K562 (cell line): Measurements from ENCODE around the gene DAAM1.

Experiments
- BHLHE40 ChIP-seq: IDR thresholded peaks from 2 replicates; pipeline ENCODE4 v1.6.1; 2011; ENCODE audit warnings: low read length, improper control_type of control experiment
- CHD4 ChIP-seq: fragments of 200-600 bp; sonication (generic); IDR thresholded peaks from 3 replicates; pipeline ENCODE4 v1.6.1; 2012; ENCODE audit warnings: low read depth, mild to moderate bottlenecking, mixed read lengths, low read length, inconsistent platforms; ENCODE audit not compliant: insufficient read depth, insufficient replicate concordance, poor library complexity, severe bottlenecking
- EZH2 ChIP-seq: IDR thresholded peaks from 2 replicates; pipeline ENCODE4 v1.6.1; 2012; ENCODE audit warnings: low read depth, mild to moderate bottlenecking, inconsistent platforms, low read length, borderline replicate concordance
- HMG20B ChIP-seq: fragments of 250-450 bp; sonication (Bioruptor Pico); IDR thresholded peaks from 2 replicates; pipeline ENCODE4 v1.5.0; 2021; ENCODE audit warnings: mild to moderate bottlenecking
- IRF2 ChIP-seq: sonication (generic); formaldehyde crosslinking; IDR thresholded peaks from 2 replicates; pipeline ENCODE4 v1.8.1; 2022; ENCODE audit warnings: mild to moderate bottlenecking, missing genetic modification reagents
- POLR2AphosphoS5 ChIP-seq: IDR thresholded peaks from 2 replicates; pipeline ENCODE4 v1.6.1; 2011; ENCODE audit warnings: mild to moderate bottlenecking, low read depth, low read length, moderate library complexity; ENCODE audit not compliant: control insufficient read depth, insufficient read depth
- RBBP5 ChIP-seq: fragments of 200-600 bp; sonication (generic); IDR thresholded peaks from 2 replicates; pipeline ENCODE4 v1.6.1; 2012; ENCODE audit warnings: borderline replicate concordance, mild to moderate bottlenecking, low read length, control low read depth, inconsistent platforms; ENCODE audit not compliant: insufficient read depth, poor library complexity, severe bottlenecking
- RHOXF2B ChIP-seq: fragments of 250-450 bp; sonication (Bioruptor Pico); conservative IDR thresholded peaks from 2 replicates; pipeline ENCODE4 v1.5.1; 2021
- SNRNP70 ChIP-seq: fragments of 200-400 bp; formaldehyde crosslinking; optimal IDR thresholded peaks from 2 replicates; pipeline ENCODE3; 2017; ENCODE audit warnings: low read depth, low read length
- ZNF23 ChIP-seq: fragments of 250-450 bp; sonication (Bioruptor Pico); IDR thresholded peaks from 2 replicates; pipeline ENCODE4 v1.4.0; 2020; ENCODE audit warnings: mild to moderate bottlenecking
- ZNF384 ChIP-seq: IDR thresholded peaks from 2 replicates; pipeline ENCODE4 v1.6.1; 2012; ENCODE audit warnings: low read depth, low read length, improper control_type of control experiment
- TF ChIP-seq, protein P1 (sequence below): fragments of 450-650 bp; IDR thresholded peaks from 2 replicates; pipeline ENCODE4 v1.6.1; 2016; ENCODE audit warnings: mild to moderate bottlenecking
- TF ChIP-seq, protein P2 (sequence below), 3 experiments: IDR thresholded peaks in 2 of 3; conservative IDR thresholded peaks in 1 of 3; 2 replicates each; pipeline ENCODE4 v1.5.1; 2011 to 2012; ENCODE audit warnings: low read length in 3 of 3, mild to moderate bottlenecking in 3 of 3, control low read depth in 2 of 3, improper control_type of control experiment in 1 of 3, inconsistent platforms in 1 of 3, low read depth in 1 of 3, mixed read lengths in 1 of 3, moderate library complexity in 1 of 3; ENCODE audit not compliant: insufficient read depth in 2 of 3

DNA sequence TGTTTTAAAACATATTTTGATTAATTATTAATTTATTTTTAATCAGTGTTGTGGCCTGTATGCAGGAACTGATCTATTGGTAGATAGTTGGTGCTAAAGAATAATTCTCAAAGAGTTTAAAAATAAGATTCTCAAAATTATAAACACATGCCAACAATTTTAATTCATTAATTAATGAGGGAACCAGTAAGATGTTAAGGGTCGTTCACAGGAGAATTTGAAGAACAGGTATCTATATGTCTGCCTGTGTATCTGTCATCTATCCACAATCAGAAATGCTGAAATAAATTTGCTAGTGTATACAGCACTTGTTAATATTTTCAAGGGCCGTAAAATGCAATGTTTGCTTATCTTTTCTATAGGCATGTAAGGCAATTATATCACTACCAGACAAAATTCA is 18.4 kb downstream of the DAAM1 start:
- TF ChIP-seq POLR2AphosphoS5, result no peak
- TF ChIP-seq CHD4, result no peak
- TF ChIP-seq, protein P1, sequence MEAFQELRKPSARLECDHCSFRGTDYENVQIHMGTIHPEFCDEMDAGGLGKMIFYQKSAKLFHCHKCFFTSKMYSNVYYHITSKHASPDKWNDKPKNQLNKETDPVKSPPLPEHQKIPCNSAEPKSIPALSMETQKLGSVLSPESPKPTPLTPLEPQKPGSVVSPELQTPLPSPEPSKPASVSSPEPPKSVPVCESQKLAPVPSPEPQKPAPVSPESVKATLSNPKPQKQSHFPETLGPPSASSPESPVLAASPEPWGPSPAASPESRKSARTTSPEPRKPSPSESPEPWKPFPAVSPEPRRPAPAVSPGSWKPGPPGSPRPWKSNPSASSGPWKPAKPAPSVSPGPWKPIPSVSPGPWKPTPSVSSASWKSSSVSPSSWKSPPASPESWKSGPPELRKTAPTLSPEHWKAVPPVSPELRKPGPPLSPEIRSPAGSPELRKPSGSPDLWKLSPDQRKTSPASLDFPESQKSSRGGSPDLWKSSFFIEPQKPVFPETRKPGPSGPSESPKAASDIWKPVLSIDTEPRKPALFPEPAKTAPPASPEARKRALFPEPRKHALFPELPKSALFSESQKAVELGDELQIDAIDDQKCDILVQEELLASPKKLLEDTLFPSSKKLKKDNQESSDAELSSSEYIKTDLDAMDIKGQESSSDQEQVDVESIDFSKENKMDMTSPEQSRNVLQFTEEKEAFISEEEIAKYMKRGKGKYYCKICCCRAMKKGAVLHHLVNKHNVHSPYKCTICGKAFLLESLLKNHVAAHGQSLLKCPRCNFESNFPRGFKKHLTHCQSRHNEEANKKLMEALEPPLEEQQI, result no peak
- no peak for TF ChIP-seq SNRNP70
- no peak for TF ChIP-seq HMG20B (CRISPR knock-in tag)
- no peak for TF ChIP-seq EZH2
- no peak for TF ChIP-seq BHLHE40
- TF ChIP-seq ZNF384, result no peak
- TF ChIP-seq RHOXF2B (CRISPR knock-in tag), result no peak
- no peak for TF ChIP-seq RBBP5
- TF ChIP-seq, protein P2, sequence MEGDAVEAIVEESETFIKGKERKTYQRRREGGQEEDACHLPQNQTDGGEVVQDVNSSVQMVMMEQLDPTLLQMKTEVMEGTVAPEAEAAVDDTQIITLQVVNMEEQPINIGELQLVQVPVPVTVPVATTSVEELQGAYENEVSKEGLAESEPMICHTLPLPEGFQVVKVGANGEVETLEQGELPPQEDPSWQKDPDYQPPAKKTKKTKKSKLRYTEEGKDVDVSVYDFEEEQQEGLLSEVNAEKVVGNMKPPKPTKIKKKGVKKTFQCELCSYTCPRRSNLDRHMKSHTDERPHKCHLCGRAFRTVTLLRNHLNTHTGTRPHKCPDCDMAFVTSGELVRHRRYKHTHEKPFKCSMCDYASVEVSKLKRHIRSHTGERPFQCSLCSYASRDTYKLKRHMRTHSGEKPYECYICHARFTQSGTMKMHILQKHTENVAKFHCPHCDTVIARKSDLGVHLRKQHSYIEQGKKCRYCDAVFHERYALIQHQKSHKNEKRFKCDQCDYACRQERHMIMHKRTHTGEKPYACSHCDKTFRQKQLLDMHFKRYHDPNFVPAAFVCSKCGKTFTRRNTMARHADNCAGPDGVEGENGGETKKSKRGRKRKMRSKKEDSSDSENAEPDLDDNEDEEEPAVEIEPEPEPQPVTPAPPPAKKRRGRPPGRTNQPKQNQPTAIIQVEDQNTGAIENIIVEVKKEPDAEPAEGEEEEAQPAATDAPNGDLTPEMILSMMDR (IDR thresholded peaks at IDR 0.05 in 2 of 3, conservative IDR thresholded peaks at IDR 0.05 in 1 of 3; ENCODE audit: insufficient read depth in 2 of 3, low read depth in 1 of 3, low read length in 3 of 3), result no peak
- TF ChIP-seq IRF2, result no peak
- TF ChIP-seq ZNF23, result no peak
